Measurements from ENCODE around the gene NTSR2.

- TF ChIP-seq CTCF (IDR thresholded peaks at IDR 0.05) (no peak), EZH2 (IDR thresholded peaks at IDR 0.05) (no peak), EZH2phosphoT487 (IDR thresholded peaks at IDR 0.05) (no peak)
Observed at GRCh38 chr2:11717623-11718022, 47.6 kb upstream of the NTSR2 start.

Measured in neural progenitor cell (in vitro differentiated cells).